Measurements from ENCODE around the gene SARNP.
"Not testable (repeated sequence)": the region's sequence is repeated elsewhere in the genome, so short reads cannot be mapped to it uniquely, and the experiment has no call there.

Gene SARNP

GRCh38 chr12:55771736-55772135 lies 45.8 kb downstream of the SARNP start:
- no peak for TF ChIP-seq CTCF (IDR thresholded peaks at IDR 0.05; ENCODE audit: borderline replicate concordance, insufficient read depth, low read depth, low read length)
- no peak overlapping the region for H3K4me3 ChIP-seq (ENCODE audit: low read depth, low read length)

- TF ChIP-seq CTCF (IDR thresholded peaks at IDR 0.05; ENCODE audit: borderline replicate concordance, insufficient read depth, low read depth, low read length), result no peak
- H3K4me3 ChIP-seq (ENCODE audit: low read depth, low read length), result no peak overlapping the region
Measured at GRCh38 chr12:55767156-55767555, 50.4 kb downstream of the SARNP start.

GRCh38 chr12:55765736-55766290 lies 51.7 kb downstream of the SARNP start:
- TF ChIP-seq CTCF (IDR thresholded peaks at IDR 0.05; ENCODE audit: borderline replicate concordance, insufficient read depth, low read depth, low read length), result no peak

GRCh38 chr12:55762646-55763045 lies 54.9 kb downstream of the SARNP start:
- no peak for TF ChIP-seq CTCF (IDR thresholded peaks at IDR 0.05; ENCODE audit: borderline replicate concordance, insufficient read depth, low read depth, low read length)
- H3K4me3 ChIP-seq (ENCODE audit: low read depth, low read length), result no peak overlapping the region

More at GRCh38 chr12:55765736-55766290, 51.7 kb downstream of the SARNP start:
- H3K4me3 ChIP-seq (ENCODE audit: low read depth, low read length), result no peak overlapping the region

- TF ChIP-seq CTCF (IDR thresholded peaks at IDR 0.05; ENCODE audit: borderline replicate concordance, insufficient read depth, low read depth, low read length), result no peak
- no peak overlapping the region for H3K4me3 ChIP-seq (ENCODE audit: low read depth, low read length)
Measured at GRCh38 chr12:55760663-55761062, 56.9 kb downstream of the SARNP start.

GRCh38 chr12:55758575-55758974 lies 58.9 kb downstream of the SARNP start:
- H3K4me3 ChIP-seq (ENCODE audit: low read depth, low read length), result not testable (repeated sequence)

GRCh38 chr12:55757701-55758100 lies 59.8 kb downstream of the SARNP start:
- no peak for TF ChIP-seq CTCF (IDR thresholded peaks at IDR 0.05; ENCODE audit: borderline replicate concordance, insufficient read depth, low read depth, low read length)

GRCh38 chr12:55755246-55755645 lies 62.3 kb downstream of the SARNP start:
- H3K4me3 ChIP-seq (ENCODE audit: low read depth, low read length), result no peak overlapping the region
- TF ChIP-seq CTCF (IDR thresholded peaks at IDR 0.05; ENCODE audit: borderline replicate concordance, insufficient read depth, low read depth, low read length), result no peak

More at GRCh38 chr12:55757701-55758100, 59.8 kb downstream of the SARNP start:
- H3K4me3 ChIP-seq (ENCODE audit: low read depth, low read length), result no peak overlapping the region
